Aorta (tissue), 5 donors: ENCODE data around the gene IRF8. TPM values are rescaled to one million over a fixed set of nuclear protein-coding genes. Genes with fewer than 3 reads are reported as not detected.

Experiments
- ATAC-seq: fragments of 200-7000 bp; cut with Tn5 transposase; one replicate; pipeline ENCODE4 v1.9.1; 2022; ENCODE audit warnings: moderate library complexity; ENCODE audit not compliant: low FRiP score
- DNase-seq, 2 donors: peaks; one replicate each; pipeline ENCODE4 v3.0.0-alpha.2; 2020
- H3K27ac ChIP-seq, 2 donors: one replicate each; pipeline ENCODE4 v1.5.1; 2013; ENCODE audit warnings: low read length in 2 of 2, mild to moderate bottlenecking in 2 of 2, moderate library complexity in 2 of 2, control low read depth in 1 of 2, inconsistent platforms in 1 of 2, low read depth in 1 of 2
- H3K27me3 ChIP-seq, 2 donors: one replicate each; pipeline ENCODE4 v1.6.1; 2013; ENCODE audit warnings: control low read depth in 1 of 2, low read length in 1 of 2, mild to moderate bottlenecking in 1 of 2, moderate library complexity in 1 of 2; ENCODE audit not compliant: insufficient read depth in 2 of 2, control insufficient read depth in 1 of 2
- H3K36me3 ChIP-seq, 2 donors: one replicate each; pipeline ENCODE4 v1.6.1; 2013; ENCODE audit warnings: control low read depth in 1 of 2, low read length in 1 of 2, mild to moderate bottlenecking in 1 of 2; ENCODE audit not compliant: insufficient read depth in 2 of 2, control insufficient read depth in 1 of 2
- H3K4me1 ChIP-seq, 2 donors: one replicate each; pipeline ENCODE4 v1.6.1; 2013; ENCODE audit warnings: low read length in 2 of 2, control low read depth in 1 of 2, mild to moderate bottlenecking in 1 of 2, moderate library complexity in 1 of 2; ENCODE audit not compliant: insufficient read depth in 2 of 2, control insufficient read depth in 1 of 2
- H3K4me3 ChIP-seq, 2 donors: one replicate each; pipeline ENCODE4 v1.5.1; 2013; ENCODE audit warnings: low read length in 2 of 2, control low read depth in 1 of 2, mild to moderate bottlenecking in 1 of 2
- H3K9me3 ChIP-seq: one replicate; pipeline ENCODE4 v1.6.1; 2013; ENCODE audit warnings: mild to moderate bottlenecking, low read length; ENCODE audit not compliant: control insufficient read depth
- WGBS, 2 donors: extraction: QIAGEN DNeasy Blood & Tissue Kit; methylation state at CpG; one replicate each; pipeline ENCODE4 v1.1.7; 2013; 5-methylcytosine and 5-hydroxymethylcytosine counted together
- intact Hi-C, 2 donors: fragments of 100-400 bp; cut with DNase I; formaldehyde crosslinking; loops; one replicate each; pipeline versions ENCODE4 v1.14.2 to v1.15.0; 2022
- polyA plus RNA-seq, 2 donors: library from polyadenylated mRNA; stranded (reverse); fragments of 200-250 nt; gene quantifications; one replicate each; pipeline ENCODE4 v1.2.3, GENCODE V29; 2013
- total RNA-seq, 2 donors: library from RNA; stranded (reverse); fragmentation: NEBNext Ultra II Directional; extraction: Animal tissue kit (Norgen Biotek cat#: 25700); gene quantifications; one replicate each; pipeline ENCODE4 v1.2.1, GENCODE V29; 2021
- donor health status: healthy with polysubstance abuse.
- donor health status: Bipolar disorder and iron deficiency.
- donor health status: DM: no; HTN: no; CAD: no.
- donor health status: DM: no; HTN: no; CAD: no.
- donor health status: DM: yes; HTN: yes; CAD: no.

The IRF8 gene
- total and polyA plus RNA-seq, 4 donors = 3.7 to 25.2 (median 12.9) TPM

DNA sequence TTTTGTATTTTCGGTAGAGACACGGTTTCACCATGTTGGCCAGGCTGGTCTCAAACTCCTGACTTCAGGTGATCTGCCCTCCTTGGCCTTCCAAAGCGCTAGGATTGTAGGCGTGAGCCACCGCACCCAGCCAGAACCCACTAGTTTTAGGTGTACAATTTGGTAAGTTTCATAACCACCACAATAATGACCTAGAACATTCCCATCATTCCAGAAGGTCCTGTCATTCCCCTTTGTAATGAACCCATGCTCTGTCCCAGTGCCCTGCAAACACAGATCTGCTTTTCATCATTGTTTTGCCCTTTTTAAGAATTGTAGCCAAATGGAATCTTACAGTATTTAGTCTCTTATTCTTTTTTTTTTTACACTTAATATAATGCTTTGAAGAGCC, 35.6 kb upstream of the IRF8 start:
- H3K4me1 ChIP-seq = no peaks in the 10 kb centered on the region
- H3K4me3 ChIP-seq = no peak overlapping the region
- WGBS, 2 donors = 91 to 93% methylated on average over 5 of the region's 5 CpGs
- no peaks in the 10 kb centered on the region for H3K27me3 ChIP-seq
- H3K36me3 ChIP-seq = no peaks in the 10 kb centered on the region
- ATAC-seq = no peak
- no peak overlapping the region for H3K27ac ChIP-seq
- no peak for DNase-seq
- intact Hi-C loops = no loop called here
- no peaks in the 10 kb centered on the region for H3K9me3 ChIP-seq

DNA sequence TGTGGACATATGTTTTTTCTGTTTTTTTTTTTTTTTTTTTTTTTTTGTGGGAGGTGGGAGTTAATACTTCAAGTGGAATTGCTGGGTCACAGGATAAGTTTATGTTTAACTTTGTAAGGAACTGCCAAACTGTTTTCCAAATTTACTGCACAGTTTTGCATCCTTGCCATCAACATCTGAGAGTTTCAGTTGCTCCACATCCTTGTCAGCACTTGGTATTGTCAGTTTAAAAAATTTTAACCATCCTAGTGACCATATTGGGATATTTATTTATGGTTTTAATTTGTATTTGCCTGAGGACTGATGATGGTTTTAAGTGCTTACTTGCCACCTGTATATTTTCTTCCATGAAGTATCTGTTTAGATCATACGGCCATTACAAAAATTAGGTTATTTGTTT, 34.0 kb upstream of the IRF8 start:
- Histone ChIP-seq H3K4me3 (no peak overlapping the region), H3K27ac (no peak overlapping the region), H3K4me1 (no peaks in the 10 kb centered on the region), H3K27me3 (no peaks in the 10 kb centered on the region), H3K9me3 (peaks cover 2% of the 10 kb centered on the region), H3K36me3 (no peaks in the 10 kb centered on the region)
- DNase-seq (no peak), ATAC-seq (no peak)
- 88 to 97% methylated on average over 1 of the region's 1 CpG for WGBS, 2 donors
- intact Hi-C loops = no loop called here

DNA sequence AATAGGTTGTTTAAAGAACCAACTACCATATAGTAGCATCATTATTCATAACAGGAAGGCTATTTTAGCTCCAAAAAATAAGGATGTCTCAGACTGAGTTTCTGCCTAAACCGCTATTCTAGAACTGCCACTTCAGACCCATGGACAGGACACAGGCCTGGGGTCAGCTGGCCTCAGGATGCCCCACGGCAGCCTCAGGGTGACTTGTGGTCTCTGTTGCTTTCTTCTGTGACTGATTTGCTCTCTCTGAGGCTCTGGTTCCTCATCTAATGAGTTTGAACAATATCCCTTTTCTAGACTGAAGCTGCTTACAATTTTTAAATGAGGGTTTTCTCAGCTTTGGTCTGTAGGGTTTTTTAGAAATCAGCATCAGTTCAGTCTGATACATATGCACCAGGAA, 31.8 kb upstream of the IRF8 start:
- DNase-seq = no peak
- peaks cover 2% of the 10 kb centered on the region for H3K9me3 ChIP-seq
- no peaks in the 10 kb centered on the region for H3K4me1 ChIP-seq
- no peak for ATAC-seq
- no peak overlapping the region for H3K4me3 ChIP-seq
- no peaks in the 10 kb centered on the region for H3K27me3 ChIP-seq
- H3K27ac ChIP-seq = no peak overlapping the region
- 83 to 84% methylated on average over 2 of the region's 2 CpGs for WGBS, 2 donors
- H3K36me3 ChIP-seq = no peaks in the 10 kb centered on the region
- intact Hi-C loops = no loop called here

DNA sequence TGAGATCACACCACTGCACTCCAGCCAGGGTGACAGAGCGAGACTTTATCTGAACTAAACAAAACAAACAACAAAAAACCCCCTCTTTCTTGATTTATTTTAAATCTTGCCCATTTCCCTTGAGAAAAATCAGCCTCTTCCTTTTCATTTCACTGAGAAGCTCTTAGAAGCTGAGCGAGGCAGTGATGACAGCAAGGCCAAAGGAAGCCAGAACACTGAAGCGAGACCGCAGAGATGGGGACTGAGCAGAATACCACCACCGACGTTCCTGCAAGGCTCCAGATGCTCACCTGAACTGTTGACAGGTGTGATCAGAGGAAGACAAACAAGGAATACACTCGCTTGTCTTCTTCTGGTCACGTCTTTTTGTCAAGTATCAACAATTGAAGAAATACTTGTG, 30.5 kb upstream of the IRF8 start:
- no peak overlapping the region for H3K4me3 ChIP-seq
- intact Hi-C loops = no loop called here
- H3K27me3 ChIP-seq = peaks cover 0 to 3% of the 10 kb centered on the region in 2 donors
- H3K27ac ChIP-seq = no peak overlapping the region
- H3K9me3 ChIP-seq = peaks cover 2% of the 10 kb centered on the region
- H3K36me3 ChIP-seq = no peaks in the 10 kb centered on the region
- DNase-seq = no peak
- WGBS, 2 donors = 77 to 80% methylated on average over 8 of the region's 8 CpGs
- no peak for ATAC-seq
- H3K4me1 ChIP-seq = no peaks in the 10 kb centered on the region

DNA sequence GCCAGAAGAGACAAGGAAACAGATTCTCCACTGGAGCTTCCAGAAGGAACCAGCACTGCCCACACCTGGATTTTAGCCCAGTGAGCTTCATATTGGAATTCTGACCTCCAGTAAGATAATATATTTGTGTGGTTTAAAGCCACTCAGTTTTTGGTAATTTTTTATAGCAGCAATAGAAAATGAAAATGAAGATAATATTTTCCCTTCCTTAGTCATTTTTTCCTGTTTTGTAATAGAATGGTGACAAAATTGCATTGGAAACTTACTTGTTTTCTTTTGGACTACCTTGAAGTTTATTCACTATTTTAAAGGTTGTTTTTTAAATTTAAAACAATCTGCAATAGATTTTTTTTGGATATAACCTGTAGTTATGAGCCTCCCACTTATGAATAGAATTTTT, 29.8 kb upstream of the IRF8 start:
- ATAC-seq (no peak), DNase-seq (no peak)
- H3K27ac ChIP-seq = no peak overlapping the region
- intact Hi-C loops = no loop called here
- H3K9me3 ChIP-seq = peaks cover 2% of the 10 kb centered on the region
- no peaks in the 10 kb centered on the region for H3K4me1 ChIP-seq
- no peak overlapping the region for H3K4me3 ChIP-seq
- peaks cover 0 to 3% of the 10 kb centered on the region in 2 donors for H3K27me3 ChIP-seq
- no peaks in the 10 kb centered on the region for H3K36me3 ChIP-seq

DNA sequence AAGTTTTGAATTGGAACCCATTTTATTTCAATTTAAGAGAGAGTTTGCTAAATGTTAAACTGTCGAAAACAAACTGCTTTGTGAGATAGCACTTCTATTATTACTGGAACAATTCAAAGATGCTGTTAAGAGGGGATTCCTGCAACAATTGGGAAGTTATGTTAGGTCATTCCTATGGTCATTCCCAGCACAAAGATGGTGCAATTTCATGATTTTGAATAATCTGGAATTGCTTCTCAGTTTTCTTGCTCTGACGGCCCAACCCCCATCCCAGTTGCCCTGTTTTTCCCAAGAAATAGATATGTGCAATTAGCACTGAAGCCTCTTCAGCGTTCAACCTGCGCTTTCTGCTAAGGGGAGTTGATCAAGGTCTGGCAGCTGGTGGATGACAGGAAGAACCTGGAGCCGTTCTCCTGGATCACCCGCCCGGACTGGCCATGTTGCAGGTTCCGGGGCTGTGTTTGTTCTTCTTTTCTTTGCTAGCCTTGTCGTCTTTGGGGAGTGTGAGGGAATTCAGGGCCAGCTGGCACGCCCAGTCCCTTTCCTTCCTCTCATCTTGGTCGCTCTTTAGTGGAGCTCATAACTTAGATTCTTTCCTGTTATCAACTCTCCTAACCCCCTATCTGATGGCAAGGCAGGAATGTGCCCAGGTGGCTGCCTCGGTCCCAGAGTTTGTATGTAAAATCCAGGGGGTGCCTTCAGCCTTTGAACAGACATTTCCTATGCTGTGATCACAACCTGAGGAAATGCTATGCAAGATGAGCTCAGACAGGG, 29.0 kb upstream of the IRF8 start:
- peak; percentile 44 for ATAC-seq

DNA sequence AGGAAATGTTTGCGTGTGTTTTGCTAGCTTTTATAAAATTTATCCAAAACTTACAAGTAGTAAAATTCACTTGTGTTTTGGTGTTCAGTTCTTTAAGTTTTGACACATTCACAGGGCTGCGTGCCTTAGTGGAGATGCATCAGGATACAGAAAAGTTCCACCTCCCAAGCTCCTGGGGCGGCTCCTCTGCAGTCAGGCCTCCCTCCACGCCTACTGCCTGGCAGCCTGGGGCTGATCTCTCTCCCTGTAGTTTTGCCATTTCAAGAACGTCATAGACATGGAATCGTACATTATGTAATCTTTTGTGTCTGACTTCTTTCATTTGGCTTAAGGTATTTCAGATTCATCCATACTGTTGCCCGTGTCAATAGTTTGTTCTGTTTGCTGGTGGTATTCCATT, 27.2 kb upstream of the IRF8 start:
- Histone ChIP-seq H3K27ac (no peak overlapping the region), H3K4me1 (no peaks in the 10 kb centered on the region), H3K27me3 (peaks cover 0 to 3% of the 10 kb centered on the region in 2 donors), H3K9me3 (peaks cover 2% of the 10 kb centered on the region), H3K36me3 (no peaks in the 10 kb centered on the region), H3K4me3 (no peak overlapping the region)
- no peak for ATAC-seq
- DNase-seq = no peak
- intact Hi-C loops = no loop called here
- WGBS, 2 donors = 50 to 61% methylated on average over 7 of the region's 7 CpGs

More for the DNA sequence above, 29.0 kb upstream of the IRF8 start:
- no peaks in the 10 kb centered on the region for H3K36me3 ChIP-seq
- no peak overlapping the region for H3K27ac ChIP-seq
- DNase-seq = peak in 1 of 2 donors; percentile 67
- H3K4me3 ChIP-seq = no peak overlapping the region
- intact Hi-C loops = no loop called here
- 32 to 37% methylated on average over 12 of the region's 12 CpGs for WGBS, 2 donors
- H3K4me1 ChIP-seq = no peaks in the 10 kb centered on the region
- peaks cover 2% of the 10 kb centered on the region for H3K9me3 ChIP-seq
- H3K27me3 ChIP-seq = peaks cover 0 to 3% of the 10 kb centered on the region in 2 donors

DNA sequence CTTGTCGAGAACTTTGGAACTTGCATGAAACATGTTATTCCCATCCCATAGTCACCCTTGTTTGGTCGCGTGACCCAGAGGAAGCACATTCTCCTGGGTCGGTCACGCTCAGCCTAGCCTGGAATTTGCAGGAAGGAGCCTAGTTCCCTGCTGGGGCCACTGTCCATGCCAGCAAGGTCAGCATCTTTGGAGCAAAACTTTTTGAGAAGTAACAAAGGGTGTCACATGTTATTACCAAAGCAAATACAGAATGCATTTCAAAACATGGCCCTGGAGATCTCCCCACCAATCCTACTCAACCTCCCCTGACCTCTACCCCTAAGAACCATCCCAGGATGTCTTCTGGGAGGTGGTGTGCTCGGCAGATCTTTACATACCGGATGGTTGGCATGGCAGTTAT, 26.2 kb upstream of the IRF8 start:
- Histone ChIP-seq H3K9me3 (peaks cover 2% of the 10 kb centered on the region), H3K4me1 (no peaks in the 10 kb centered on the region), H3K4me3 (no peak overlapping the region), H3K36me3 (no peaks in the 10 kb centered on the region), H3K27ac (no peak overlapping the region), H3K27me3 (peaks cover 0 to 3% of the 10 kb centered on the region in 2 donors)
- WGBS, 2 donors = 38 to 52% methylated on average over 7 of the region's 7 CpGs
- no peak for ATAC-seq
- DNase-seq = peak in 1 of 2 donors; percentile 80
- intact Hi-C loops = no loop called here

DNA sequence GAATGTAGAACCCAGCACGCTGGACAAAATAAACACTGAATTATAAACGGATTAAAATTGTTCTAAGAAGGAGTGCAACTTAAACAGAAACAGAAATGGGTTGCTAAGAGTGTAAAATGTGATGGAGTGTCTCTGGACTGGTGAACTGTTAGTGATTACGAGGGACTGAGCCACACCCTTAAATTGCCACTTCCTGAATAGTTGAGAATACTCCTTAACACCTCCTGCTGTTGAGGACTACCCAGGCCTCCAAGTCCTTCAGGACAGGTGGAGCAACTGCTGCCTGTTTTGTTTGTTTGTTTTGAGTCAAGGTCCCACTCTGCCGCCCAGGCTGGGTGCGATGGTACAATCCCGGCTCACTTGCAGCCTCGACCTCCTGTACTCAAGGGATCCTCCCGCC, 25.8 kb upstream of the IRF8 start:
- no peak overlapping the region for H3K4me3 ChIP-seq
- no peaks in the 10 kb centered on the region for H3K36me3 ChIP-seq
- peaks cover 2% of the 10 kb centered on the region for H3K9me3 ChIP-seq
- peaks cover 0 to 3% of the 10 kb centered on the region in 2 donors for H3K27me3 ChIP-seq
- H3K4me1 ChIP-seq = no peaks in the 10 kb centered on the region
- 57 to 72% methylated on average over 8 of the region's 8 CpGs for WGBS, 2 donors
- H3K27ac ChIP-seq = no peak overlapping the region
- DNase-seq = no peak
- intact Hi-C loops = no loop called here
- ATAC-seq = no peak
